HG03175 (cell line): ENCODE data around the gene PTPRC.

Experiments
- ATAC-seq: cut with Tn5 transposase; IDR thresholded peaks from one replicate; pipeline ENCODE4 v1.9.1; 2021; ENCODE audit warnings: mild to moderate bottlenecking, moderate library complexity; ENCODE audit not compliant: unreplicated experiment

The PTPRC gene

DNA sequence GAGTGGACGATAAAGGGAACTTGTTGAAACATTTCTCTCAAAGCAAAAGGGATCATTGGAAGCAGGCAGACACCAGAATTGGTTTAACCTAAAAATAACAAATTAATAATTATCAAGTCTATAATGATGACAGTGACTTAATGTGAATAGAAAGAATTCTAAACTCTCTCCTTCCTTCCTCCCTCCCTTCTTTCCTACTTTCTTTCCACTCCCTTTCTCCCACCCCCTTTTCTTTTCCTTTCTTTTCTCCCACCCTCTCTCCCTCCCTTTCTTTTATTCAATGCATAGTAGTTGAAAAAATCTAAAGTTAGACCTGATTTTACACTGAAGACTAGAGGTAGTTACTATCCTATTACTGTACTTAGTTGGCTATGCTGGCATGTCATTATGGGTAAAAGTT is 55.7 kb downstream of the PTPRC start:
- no peak for ATAC-seq

DNA sequence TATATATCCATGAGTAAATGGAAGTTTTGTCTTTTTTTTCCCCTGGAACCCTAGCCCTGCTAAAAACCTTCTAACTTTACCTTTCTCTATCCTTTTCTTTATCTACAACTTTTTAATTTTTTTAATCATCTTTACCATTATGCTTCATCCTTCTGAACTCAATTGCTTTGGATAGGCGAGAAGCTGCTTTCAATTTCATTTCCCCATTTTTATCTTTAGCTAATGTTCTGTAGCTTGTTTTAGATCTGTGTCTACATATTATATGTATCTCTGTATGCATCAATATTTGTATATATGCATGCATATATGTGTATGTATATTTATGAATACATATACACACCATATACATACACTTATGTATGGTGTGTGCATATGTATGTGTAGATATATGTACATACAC is 57.4 kb downstream of the PTPRC start:
- ATAC-seq, result peak; percentile 64

DNA sequence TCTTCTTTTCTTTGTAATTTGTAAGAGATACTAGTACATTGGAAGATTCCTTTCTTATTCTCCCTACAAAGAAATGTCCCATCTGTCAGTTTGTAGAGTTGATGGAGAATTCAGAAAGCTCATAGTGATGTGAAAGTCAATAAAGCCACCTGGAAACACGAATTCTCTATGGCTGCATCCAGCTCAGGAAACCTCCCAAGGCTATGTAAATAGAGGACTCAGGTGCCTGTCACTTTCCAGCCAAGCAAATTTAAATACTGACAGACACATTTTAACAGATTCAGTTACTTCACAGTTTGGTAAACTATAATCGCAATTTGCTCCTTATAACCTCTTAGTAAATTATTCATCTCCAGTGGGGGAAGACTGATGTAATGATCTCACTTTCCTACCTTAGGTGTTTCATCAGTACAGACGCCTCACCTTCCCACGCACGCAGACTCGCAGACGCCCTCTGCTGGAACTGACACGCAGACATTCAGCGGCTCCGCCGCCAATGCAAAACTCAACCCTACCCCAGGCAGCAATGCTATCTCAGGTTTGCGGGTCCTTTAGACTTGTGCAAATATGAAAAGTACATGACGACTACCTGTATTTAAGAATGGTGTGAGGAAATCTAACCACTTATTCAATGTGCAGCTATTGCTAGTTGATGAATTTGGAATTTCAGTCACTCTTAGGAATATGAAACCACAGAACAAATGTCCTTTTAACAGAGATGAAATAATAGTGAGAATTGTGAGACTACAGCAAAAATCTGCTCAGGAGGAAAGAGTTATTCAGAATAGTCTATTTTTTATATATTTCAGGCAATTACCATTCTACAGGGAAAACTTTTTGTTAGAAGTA is 60.6 kb downstream of the PTPRC start:
- ATAC-seq, result no peak

DNA sequence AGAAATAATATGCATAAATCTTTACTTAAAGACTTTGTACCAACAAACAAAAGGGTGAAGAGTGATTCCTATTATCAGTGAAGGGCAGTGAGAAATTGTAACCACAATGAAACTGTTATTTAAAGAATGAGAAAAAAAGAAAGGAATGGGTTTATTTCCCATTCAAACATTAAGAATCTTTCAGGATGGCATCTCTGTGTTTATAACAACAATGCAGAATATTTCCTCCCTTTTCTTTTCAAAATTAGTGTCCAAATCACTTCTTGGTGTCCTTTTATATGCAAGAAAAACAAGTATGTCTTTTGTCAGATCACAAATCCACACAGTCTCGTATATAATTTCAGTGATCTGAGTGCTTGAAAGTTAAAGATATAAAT is 61.2 kb downstream of the PTPRC start:
- ATAC-seq, result no peak

DNA sequence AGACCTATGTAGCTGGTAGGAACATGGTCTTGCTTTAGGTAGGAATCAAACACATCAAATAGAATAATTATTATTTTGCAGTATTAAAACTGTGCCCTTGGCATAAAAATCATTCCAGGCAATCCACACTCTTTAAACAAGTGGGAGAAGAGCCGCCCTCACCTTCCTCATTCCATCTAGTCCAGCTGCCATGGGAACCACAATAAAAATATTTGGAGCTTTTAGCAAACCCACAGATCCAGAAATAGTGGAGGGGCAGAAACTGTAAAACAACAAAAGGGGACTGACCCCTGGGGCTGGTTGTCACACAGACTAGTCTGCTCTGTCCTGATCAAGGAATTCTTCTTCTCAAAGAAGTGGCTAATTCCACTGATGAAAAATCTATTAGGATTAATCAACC is 61.6 kb downstream of the PTPRC start:
- ATAC-seq, result no peak

GRCh38 chr1:198701250-198701649 is 62.4 kb downstream of the PTPRC start:
- peak; percentile 41 for ATAC-seq

DNA sequence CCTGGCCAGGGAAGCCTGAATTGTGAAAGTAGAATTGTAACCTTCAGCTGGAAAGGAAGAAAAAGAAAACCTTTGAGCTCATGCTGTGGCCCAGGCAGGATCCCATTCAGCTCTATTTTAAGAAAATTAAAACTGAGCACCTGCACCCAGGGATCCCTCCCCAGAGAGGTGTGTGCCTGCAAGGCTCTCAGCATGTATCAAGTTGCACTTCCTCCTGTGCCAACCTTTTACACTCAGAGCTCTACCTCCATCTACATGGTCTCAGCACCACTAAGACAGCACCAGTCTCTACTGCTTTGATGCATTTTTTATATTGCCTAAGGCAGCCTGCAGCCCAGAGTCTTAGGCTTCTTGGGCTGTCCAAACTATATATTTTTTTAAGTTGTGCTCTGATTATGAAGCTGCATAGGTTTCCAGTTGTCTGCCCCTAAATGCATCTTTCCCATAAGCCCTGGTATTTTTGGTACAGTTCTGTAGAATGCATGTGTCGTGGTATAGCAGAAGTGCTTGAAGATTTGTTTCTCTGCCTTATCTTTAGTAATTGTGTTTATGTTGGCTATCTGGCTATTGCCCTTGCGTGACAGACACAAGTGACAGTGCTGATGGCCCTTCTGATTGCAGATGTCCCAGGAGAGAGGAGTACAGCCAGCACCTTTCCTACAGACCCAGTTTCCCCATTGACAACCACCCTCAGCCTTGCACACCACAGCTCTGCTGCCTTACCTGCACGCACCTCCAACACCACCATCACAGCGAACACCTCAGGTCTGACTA is 63.1 kb downstream of the PTPRC start:
- no peak for ATAC-seq

- ATAC-seq, result no peak
These were observed 70.1 kb downstream of the PTPRC start for GRCh38 chr1:198708761-198709525.

DNA sequence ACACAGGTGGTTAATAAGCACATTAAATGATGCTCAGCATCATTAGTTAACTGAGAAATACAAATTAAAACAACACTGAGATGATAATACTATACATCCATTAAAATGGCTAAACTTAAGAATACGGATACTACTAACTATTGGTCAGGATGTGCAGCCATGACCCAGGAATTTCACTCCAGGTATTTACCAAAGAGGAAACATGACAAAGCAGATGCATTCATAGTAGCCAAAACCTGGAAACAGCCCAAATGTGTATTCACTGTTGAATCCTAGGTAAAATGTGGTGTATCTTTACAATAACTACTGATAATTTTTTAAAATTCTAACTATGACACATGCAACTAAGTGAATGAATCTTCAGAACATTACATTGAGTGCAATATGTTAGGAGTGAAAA is 73.0 kb downstream of the PTPRC start:
- ATAC-seq, result no peak

DNA sequence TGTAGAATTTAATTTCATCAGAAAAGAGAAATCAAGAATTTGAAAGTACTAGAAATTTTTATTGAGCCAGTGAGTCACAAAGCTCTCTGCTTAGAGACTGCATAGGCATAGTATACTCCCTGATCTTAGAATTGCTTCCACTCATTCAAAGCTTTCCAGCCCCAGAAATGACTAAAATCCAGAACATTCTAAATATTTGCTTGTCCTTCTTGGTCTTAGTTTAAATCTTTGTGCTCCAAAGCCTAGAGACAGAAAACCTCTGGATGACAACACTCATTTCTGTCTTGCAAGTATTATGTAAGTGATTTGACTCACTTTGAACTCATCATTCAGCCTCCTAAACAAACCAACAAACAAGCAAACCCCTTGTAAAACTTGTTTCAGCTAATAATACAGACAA is 74.2 kb downstream of the PTPRC start:
- ATAC-seq, result no peak

DNA sequence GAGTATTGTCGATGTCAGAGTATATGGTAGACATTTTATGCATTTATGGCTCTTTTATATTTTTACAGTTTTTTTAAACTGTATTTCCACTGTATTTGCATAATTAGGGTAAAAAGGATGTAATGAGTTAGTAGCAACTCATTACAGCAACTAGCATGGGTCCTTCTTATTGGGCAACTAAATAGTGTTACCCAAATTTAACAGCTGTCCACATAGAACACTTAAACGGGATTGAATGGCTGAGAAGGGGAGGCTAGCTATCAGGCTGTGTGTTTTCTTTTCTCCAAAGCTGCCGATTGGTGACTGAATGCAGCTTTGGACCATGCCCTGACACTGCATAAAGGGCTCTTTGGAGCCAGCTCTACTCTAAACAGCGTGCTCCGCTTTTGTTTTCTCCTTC is 75.4 kb downstream of the PTPRC start:
- no peak for ATAC-seq

DNA sequence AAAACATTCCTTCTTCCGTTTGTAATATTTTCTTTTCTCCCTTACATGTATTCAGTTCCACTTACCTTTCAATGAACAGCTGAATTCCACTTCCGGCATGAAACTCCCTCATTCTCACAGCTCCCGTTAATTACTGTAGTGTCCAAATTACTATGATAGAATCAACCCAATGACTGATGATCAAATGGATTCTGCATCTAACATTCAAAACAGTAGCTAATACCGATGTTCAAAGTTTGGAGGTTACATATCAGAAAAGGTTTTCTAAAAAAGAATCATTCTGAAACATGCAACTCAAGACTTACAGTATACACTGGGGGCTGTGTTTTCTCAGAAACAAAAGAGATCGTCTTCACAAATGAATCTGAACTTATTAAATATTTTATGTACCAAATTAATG is 77.2 kb downstream of the PTPRC start:
- no peak for ATAC-seq

GRCh38 chr1:198717510-198717909 is 78.7 kb downstream of the PTPRC start:
- ATAC-seq, result no peak

DNA sequence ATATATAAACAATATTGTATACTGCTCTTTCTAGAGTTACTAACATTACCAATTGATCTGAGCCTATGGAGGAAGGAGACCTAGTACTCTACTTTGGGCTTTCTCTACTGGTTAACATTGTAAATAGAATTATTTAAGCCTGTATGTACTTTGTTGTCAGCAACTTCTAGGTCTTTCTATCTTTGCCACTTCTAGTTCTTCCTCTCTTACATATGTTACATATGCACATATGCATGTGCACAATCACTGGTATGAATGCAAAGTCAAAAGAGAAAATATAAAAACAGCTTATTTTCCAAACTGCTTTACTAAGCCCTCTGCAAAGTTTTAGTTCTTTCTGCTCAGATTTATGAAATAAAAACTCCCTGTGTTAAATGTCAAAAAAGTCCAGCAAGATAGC is 84.3 kb downstream of the PTPRC start:
- ATAC-seq, result no peak

DNA sequence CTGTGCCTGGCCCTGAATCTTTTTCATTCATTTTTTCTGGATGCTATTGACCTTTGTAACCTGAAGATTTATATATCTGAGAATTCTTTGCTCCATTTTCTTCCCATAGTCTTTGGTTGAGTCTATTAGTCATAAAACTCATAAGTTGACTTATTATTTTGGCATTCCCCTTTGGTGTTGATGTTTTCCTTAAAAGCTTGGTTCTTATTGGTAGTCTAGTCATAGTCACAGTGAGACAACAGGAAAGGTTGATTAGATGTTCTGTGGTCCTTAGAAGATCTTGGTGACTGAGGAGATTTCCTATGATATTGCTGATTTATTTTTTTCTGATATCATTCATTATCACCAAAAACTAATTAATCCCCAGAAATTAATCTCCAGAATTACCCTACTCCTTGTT is 86.2 kb downstream of the PTPRC start:
- ATAC-seq, result no peak

- no peak for ATAC-seq
These were observed 87.6 kb downstream of the PTPRC start for GRCh38 chr1:198726455-198726854.

GRCh38 chr1:198729195-198729863 is 90.5 kb downstream of the PTPRC start:
- no peak for ATAC-seq

GRCh38 chr1:198730952-198731351 is 92.1 kb downstream of the PTPRC start:
- ATAC-seq, result no peak

GRCh38 chr1:198734323-198735008 is 95.6 kb downstream of the PTPRC start:
- peak; percentile 89 for ATAC-seq

- ATAC-seq, result no peak
These were observed 102.9 kb downstream of the PTPRC start for GRCh38 chr1:198741744-198742143.
